ENCODE results near the gene LRRC74B.
"Not testable (repeated sequence)": the region's sequence is repeated elsewhere in the genome, so short reads cannot be mapped to it uniquely, and the experiment has no call there.

The LRRC74B gene

DNA sequence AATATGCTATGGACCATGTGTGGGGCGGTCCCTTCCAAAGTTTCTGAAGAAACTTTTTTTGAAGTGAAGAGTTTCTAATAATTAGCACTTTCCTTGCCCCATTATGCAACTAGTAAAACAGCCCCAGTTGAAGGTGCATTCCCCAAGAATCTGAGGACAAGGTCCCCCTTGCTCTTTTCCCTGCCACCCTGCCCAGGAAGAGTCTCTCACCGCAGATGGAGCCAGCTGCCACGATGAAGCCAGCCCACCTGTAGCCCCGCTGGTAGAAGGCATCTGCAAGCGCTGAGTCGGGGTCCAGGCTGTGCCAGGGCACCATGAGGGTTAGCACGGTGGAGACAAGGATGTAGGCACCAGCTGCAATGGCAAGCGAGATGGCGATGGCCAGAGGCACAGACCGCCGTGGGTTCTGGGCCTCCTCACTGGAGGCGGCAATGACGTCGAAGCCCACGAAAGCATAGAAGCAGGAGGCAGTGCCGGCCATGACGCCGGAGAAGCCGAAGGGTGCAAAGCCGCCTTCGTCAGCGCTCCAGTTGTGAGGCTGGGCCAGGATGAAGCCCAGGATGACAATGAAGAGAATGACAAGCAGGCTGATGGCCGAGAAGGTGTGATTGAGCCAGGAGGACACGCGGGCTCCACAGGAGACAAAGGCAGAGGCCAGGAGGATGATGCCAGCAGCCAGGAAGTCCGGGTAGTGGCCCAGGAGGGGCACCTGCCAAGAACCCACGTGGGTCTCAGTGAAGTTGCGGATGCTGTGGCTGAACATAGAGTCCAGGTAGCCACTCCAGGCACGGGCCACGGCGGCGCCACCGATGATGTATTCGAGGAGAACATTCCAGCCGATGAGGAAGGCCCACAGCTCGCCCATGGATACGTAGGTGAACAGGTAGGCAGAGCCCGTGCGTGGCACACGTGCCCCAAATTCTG, 14.9 kb upstream of the LRRC74B start:
- no peak for FAIRE-seq
- no peak for DNase-seq (ENCODE audit: insufficient read length, low spot score)

- DNase-seq (ENCODE audit: insufficient read length, low spot score) = no peak
- no peak for FAIRE-seq
Measured at GRCh38 chr22:21031545-21032036, 14.2 kb upstream of the LRRC74B start.

GRCh38 chr22:21032037-21032867, 13.5 kb upstream of the LRRC74B start, which contains the start of gene SLC7A4:
Gene SLC7A4, minus strand, starts transcription at chr22:21032561. Its CDS starts 749 bp downstream, at chr22:21031812.
- DNase-seq (ENCODE audit: insufficient read length, low spot score) = no peak
- no peak for FAIRE-seq

DNA sequence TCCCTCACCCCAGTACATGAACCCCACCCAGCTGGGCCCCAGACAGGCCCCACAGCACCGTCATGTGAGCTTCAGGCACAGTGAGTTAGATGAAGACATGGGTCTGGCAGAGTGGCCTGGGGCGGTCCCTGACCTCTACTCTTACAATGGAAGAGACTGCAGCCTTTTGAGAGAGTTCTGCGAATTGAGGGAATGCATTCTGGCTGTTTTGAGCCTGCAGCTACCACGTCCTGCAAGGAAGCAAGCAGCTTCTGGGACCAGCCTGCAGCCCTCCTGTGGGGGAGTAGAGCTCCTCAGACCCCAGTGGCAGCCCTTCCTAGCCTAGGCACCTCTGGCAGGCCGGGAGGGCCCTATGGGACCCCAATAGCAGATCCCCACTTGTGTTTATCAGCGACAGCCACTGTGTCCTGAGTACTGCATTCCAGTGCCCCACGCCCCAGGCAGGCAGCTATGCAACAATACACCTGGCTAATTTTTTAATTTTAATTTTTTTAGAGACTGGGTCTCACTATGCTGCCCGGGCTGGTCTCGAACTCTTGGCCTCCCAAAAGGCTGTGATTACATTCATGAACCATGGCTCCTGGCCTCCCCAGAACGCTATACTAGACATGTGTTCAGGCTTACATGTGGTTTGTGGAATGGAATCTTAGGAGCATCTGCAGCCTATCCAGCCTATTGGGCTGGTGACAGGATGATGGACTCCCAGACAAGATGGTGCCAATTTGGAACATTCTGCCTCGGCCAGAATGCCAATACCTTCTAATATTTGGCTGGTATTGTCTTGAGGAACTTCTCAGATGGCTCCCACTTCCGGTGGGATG, 12.7 kb upstream of the LRRC74B start:
- DNase-seq (ENCODE audit: insufficient read length, low spot score) (no peak), FAIRE-seq (no peak)

- FAIRE-seq = no peak
Measured at GRCh38 chr22:21033895-21034294, 11.9 kb upstream of the LRRC74B start.

DNA sequence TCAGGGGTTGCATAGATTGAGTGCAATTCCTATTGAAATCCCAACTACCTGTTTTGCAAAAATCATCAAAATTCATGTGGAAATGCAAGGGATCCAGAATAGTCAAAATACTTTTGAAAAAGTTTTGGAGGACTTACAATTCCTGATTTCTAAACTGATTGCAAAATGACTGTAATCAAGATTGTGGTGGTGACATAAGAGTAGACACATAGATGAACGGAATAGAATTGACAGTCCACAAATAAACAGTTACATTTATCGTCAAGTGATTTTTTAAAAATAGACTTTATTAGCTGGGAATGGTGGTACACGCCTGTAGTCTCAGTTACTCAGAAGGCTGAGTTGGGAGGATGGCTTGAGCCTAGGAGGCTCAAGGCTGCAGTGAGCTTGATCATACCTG, 10.8 kb upstream of the LRRC74B start:
- FAIRE-seq = no peak
- no peak for DNase-seq (ENCODE audit: insufficient read length, low spot score)

More at GRCh38 chr22:21033895-21034294, 11.9 kb upstream of the LRRC74B start:
- DNase-seq (ENCODE audit: insufficient read length, low spot score) = no peak

GRCh38 chr22:21038405-21038804, 7.3 kb upstream of the LRRC74B start:
- FAIRE-seq = no peak
- DNase-seq (ENCODE audit: insufficient read length, low spot score) = no peak

DNA sequence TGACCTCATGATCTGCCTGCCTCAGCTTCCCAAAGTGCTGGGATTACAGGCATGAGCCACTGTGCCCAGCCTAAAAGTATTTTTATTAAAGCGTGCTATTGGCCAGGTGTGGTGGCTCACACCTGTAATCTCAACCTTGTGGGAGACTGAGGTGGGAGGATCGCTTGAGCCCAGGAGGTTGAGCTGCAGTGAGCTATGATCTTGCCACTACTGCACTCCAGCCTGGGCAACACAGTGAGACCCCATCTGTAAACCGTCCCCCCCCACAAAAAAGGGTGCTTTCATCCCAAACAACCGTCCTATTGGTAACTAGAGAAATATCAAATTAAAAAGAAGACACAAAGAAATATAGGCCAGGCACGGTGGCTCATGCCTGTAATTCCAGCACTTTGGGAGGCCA, 6.6 kb upstream of the LRRC74B start:
- FAIRE-seq = not testable (repeated sequence)

DNA sequence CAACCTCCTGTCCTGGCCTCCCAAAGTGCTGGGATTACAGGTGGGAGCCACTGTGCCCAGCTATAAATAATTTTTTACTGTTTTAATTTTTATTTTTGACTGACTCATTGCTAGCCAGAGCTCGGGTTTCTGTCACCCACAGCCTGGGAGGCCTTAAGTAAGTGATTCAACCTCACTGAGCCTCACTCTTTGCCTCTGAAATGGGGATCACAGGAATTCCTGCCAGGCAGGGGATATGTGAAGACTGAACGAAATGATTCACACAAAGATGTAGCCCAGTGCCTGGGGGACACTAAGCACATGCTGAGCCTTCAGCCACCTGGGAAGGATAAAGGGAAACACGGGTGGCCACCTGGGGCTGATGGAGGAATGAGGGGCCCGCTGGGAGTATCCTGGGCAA, 3.8 kb upstream of the LRRC74B start:
- DNase-seq (ENCODE audit: insufficient read length, low spot score) (no peak), FAIRE-seq (no peak)

More for the DNA sequence above, 6.6 kb upstream of the LRRC74B start:
- not testable (repeated sequence) for DNase-seq (ENCODE audit: insufficient read length, low spot score)

- FAIRE-seq = no peak
- no peak for DNase-seq (ENCODE audit: insufficient read length, low spot score)
Measured at GRCh38 chr22:21042978-21043859, 2.5 kb upstream of the LRRC74B start.

GRCh38 chr22:21043860-21044535, 1.7 kb upstream of the LRRC74B start:
- FAIRE-seq (no peak), DNase-seq (ENCODE audit: insufficient read length, low spot score) (no peak)

DNA sequence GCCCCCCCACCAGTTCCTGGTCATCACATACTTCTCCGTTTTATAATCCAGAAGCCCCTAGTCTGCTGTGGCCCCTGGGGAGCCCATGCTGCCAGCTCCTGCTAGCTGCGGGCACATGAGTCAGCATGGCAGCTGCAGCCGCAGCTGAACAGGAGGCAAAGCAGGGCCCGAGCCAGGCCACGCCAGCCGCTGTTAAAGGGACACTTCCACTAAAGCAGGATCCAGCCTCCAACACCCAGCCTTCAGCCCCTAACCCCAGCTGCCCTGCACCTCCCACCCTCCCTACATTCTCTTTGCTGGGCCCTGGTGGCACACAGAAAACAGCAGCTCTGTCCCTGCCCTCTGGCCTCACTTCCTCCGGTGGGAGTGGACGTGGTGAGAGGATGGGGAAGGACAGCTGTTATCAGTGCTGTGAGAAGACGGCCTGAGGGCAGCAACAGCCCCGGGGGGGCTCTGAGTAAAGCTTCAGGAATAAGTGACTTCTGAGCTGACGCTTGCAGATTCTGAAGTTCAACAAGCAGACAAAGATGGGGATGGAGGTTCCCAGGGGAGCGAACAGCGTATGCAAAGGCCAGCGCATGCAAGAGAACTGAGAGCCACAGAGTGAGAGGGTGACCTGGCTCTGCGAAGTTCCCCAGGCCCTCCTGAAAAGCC, 688 bp upstream of the LRRC74B start:
- DNase-seq (ENCODE audit: insufficient read length, low spot score) (no peak), FAIRE-seq (peak; percentile 80)

DNA sequence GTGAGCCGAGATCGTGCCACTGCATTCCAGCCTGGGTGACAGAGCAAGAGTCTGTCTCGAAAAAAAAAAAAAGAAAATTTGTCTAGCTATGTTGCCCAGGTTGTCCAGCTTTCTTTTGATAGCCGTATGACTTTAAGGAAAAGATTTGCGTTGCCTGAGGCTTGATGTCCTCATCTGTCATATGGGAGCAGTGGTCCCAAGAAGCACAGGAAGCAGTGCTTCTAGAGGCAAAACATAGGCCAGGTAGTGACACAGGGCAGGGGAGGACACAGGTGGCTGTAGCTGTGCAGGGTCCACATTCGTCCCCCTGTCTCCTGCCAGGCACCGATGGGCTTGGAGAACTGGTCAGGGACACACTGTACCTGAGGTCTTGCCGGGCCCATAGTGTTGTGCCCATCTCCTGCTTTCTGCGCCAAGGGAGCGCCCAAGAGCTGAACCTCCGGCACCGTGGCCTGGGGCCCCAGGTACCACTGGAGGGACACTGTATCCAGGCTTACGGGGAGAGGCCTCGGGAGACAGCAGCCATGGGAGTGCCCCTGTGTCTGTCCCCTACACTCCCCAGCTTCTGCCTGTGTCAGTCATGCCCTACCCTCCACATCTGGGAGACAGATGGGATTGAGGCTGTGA, 1.4 kb downstream of the LRRC74B start:
- FAIRE-seq (no peak), DNase-seq (ENCODE audit: insufficient read length, low spot score) (no peak)

GRCh38 chr22:21047730-21048129, 2.0 kb downstream of the LRRC74B start:
- no peak for DNase-seq (ENCODE audit: insufficient read length, low spot score)
- FAIRE-seq = no peak

DNA sequence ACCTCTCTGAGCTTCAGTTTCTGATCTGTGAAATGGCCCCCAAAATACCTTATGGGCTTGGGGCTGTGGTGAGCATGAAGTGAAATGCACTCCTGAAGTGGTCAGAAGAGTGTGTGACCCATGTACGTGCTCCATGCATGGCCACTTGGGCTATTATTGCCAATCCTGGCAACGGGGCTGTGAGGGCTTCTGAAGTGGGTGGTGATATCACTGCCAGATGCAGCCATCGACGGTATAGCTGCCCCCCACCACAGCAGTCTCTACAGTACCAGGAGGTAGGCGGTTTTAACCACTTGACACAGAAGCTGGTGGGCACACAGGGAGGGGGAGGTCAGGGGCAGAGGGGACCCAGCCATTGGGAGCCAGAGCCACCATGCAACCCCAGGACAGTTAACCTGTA, 2.7 kb downstream of the LRRC74B start:
- not testable (repeated sequence) for FAIRE-seq; DNase-seq (ENCODE audit: insufficient read length, low spot score)

DNA sequence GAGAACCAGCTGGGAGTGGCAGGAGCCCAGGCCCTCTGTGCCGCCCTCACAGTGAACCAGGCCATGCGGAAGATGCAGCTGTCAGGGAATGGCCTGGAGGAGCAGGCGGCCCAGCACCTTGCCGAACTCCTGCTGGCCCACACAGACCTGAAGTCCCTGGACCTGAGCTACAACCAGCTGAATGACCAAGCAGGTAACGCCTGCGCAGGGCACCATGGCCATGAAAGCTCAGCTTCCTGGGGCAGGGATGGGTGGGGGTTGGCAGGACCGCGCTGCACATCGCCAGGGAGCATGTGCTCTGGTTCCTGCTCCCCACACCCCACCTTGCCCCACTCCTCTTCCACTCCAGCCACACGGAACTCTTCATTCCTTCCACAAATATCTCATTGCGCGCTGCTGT, 3.2 kb downstream of the LRRC74B start:
- not testable (repeated sequence) for FAIRE-seq; DNase-seq (ENCODE audit: insufficient read length, low spot score)

DNA sequence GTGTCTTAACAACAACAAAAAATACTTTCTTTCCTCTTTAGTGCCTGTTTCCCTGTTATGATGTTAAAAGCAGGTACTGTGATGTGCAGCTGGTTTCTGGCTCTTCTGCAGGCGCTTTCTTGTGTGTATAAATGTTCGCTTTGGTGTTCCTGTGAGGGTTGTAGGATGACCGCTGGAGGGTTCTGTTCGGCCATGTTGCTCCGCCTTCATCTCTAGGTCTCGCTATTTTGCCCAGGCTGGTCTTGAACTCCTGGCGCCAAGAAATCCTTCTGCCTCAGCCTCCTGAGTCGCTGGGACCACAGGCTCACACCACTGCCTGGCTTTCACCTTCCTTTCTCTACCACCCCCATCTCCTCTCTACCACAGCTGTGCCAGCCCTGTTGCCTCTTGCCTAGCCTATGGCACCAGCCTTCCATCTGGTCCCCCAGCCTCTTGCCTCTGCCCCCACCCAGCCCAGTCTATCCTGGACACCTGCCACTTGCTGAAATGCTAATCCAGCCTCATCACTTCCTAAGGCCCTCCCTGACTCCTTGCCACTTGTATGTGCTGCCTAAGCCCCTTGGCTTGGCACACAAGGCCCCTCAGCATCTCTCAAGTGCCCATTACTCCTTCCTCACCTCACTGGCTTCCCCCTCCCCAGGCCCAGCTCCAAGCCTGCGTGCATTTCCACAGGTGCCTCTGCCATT, 5.5 kb downstream of the LRRC74B start:
- FAIRE-seq = no peak
- DNase-seq (ENCODE audit: insufficient read length, low spot score) = no peak

All from HTR-8/SVneo (cell line).